Cardiac fibroblast (primary cell): ENCODE results near the gene TM4SF1.

Experiments
- DNase-seq, 2 donors: peaks; one replicate each; pipeline versions ENCODE4 v3.0.0 to v3.0.0-alpha.2; 2010; ENCODE audit warnings: low read depth in 2 of 2
- H3K4me3 ChIP-seq, 2 donors: replicated peaks in 1 of 2; 1 replicate in 1 of 2; 2 replicates in 1 of 2; pipeline ENCODE4 v1.5.1; 2011; ENCODE audit warnings: low read depth in 2 of 2, low read length in 2 of 2, mild to moderate bottlenecking in 2 of 2, moderate library complexity in 1 of 2
- TF ChIP-seq, protein P1 (sequence below): IDR thresholded peaks from one replicate; pipeline ENCODE4 v1.5.1; 2011; ENCODE audit warnings: low read depth, mild to moderate bottlenecking, low read length, inconsistent platforms

The TM4SF1 gene

DNA sequence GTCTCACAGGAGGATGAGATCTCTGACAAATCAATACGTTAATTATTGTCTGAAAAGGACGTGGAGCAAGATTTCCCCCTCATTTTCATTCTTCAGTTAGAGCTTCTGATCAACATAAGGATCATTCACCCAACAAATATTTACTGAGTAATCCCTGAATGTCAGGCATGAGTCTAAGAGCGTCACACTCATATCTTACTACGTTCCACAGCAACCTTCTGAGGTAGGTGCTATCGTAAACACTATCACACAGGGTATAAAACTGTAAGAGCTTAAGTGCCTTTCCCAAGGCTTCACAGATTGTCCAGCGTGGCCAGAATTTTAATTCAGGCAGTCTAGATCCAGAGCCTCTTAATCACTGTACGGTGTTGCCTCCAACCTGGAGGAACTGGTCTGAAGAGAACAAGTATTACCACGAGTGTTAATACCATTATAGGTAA lies 10.6 kb upstream of the TM4SF1 start:
- no peak overlapping the region for H3K4me3 ChIP-seq
- TF ChIP-seq, protein P1, sequence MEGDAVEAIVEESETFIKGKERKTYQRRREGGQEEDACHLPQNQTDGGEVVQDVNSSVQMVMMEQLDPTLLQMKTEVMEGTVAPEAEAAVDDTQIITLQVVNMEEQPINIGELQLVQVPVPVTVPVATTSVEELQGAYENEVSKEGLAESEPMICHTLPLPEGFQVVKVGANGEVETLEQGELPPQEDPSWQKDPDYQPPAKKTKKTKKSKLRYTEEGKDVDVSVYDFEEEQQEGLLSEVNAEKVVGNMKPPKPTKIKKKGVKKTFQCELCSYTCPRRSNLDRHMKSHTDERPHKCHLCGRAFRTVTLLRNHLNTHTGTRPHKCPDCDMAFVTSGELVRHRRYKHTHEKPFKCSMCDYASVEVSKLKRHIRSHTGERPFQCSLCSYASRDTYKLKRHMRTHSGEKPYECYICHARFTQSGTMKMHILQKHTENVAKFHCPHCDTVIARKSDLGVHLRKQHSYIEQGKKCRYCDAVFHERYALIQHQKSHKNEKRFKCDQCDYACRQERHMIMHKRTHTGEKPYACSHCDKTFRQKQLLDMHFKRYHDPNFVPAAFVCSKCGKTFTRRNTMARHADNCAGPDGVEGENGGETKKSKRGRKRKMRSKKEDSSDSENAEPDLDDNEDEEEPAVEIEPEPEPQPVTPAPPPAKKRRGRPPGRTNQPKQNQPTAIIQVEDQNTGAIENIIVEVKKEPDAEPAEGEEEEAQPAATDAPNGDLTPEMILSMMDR, result no peak
- DNase-seq, result peak; percentile 87 to 94

DNA sequence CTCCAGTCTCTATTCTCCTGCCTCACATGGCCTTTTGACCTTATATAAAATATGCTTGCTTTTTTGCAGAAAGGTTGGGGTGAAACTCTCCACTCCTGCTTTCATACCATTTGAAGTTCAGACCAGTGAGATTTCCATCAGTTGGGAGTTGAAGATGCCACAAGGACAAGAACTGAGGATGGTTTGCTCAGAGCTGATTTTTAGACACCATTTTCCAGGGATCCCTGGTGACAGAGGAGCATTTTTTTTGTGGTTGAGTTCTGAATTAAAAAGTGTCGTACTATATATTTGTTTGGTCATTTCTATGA lies 8.8 kb upstream of the TM4SF1 start:
- TF ChIP-seq, protein P1, result no peak
- no peak for DNase-seq
- H3K4me3 ChIP-seq, result no peak overlapping the region

DNA sequence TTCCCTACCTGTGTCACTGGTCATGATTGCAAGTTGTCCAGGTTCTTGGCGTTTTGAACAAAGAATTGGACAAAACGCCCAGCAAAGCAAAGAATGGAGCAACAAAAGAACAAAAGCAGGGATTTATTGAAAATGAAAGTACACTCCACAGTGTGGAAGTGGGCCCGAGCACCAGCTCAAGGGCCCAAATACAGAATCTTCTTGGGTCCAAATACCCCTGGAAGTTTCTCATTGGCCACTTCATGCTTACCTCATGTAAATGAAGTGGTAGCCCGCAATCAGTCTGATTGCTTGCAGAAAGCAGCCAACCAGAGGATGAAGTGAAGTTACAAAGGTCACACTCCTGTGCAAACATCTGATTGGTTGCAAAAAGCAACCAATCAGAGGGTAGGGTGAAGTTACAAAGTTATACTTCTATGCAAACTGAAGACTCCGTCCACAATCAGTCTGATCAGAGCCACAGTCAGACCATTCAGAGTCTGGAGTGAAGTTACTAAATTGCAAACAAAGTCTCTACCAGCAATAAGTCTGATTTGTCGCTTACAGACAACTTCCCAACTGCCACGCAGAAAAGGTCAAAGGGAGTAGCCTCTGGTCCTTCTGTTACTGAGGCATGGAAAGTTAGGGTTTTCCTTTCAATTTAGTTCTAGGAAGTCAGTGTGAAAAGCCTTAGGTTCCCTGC lies 8.3 kb upstream of the TM4SF1 start:
- no peak for DNase-seq
- H3K4me3 ChIP-seq, result no peak overlapping the region
- TF ChIP-seq, protein P1, result no peak

DNA sequence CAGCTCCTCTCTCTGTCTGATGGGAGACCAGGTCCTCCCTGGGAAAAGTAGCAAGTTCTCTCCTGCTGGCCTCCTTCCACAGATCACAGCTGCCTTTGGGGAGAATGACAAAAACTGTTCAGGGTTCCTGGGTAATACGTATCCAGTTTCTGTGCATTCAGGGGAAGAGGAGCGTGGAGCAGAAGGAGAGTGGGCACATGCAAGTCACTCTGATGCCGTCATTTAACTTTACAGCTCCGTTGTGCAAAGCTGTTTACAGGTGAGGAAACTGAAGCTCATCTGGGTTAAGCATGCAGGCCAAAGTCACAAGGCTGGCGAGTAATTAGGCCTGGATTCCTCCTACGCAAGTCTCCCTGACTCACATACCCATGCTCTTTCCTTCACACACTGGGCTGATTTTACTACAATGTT lies 7.5 kb upstream of the TM4SF1 start:
- peak; percentile 90 to 92 for DNase-seq
- TF ChIP-seq, protein P1, result no peak
- H3K4me3 ChIP-seq, result no peak overlapping the region

DNA sequence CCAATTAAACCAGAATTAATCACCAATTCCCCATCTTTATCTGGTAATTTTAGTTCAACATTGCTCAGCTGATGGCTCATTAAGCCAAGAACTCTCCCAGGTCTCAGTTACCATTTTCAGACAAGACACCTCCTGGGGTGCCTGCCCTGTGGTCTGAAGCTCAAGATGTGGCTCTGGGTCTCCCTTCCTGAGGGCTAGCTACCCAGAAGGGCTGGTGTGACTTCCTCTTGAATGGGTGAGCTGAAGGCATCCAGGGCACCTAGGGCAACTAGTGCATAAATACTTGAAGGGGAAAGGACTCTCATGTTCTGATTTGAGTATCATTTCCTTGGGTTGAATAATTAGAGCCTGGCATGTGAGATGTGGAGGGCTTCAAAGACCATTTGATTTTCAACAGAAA lies 6.7 kb upstream of the TM4SF1 start:
- no peak overlapping the region for H3K4me3 ChIP-seq
- DNase-seq, result no peak
- TF ChIP-seq, protein P1, result no peak

DNA sequence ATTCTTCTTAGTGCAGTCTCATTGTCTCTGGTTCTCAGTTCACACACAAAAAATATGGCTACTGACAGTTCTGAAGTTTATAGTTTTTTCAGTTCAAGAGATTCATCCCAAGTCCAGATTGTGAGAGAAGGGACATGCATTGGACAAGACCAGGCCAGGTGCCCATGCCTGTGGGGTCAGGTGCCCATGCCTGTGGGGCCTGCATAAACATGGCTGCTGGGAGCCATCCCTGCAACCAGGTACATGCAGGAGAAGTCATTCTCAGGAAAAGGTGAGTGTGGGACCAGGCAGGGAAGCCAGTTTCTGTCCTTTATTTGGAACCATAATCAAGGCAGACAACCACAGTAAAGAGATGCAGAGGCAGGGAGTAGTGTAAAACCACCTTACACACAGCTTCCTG lies 6.3 kb upstream of the TM4SF1 start:
- no peak overlapping the region for H3K4me3 ChIP-seq
- DNase-seq, result no peak
- TF ChIP-seq, protein P1, result no peak

DNA sequence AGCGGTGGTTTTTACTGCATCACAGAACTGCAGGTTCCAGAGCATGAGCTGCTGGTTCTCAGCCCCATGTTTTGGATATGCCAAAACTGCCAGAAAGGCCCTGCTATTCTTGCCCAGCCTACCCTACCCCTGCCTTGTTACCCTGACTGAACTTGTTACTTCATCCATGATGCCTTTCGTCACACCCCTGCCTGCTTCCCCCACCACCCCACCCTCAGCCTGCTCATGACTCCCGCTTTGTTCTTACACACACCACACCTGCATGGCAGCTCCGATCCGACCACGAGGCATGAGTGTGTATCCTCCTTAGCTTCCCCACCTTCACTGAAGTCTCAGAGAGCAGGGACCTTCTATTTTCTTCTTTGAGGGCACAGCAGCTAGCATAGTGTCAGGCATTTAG lies 5.1 kb upstream of the TM4SF1 start:
- H3K4me3 ChIP-seq, result no peak overlapping the region
- peak in 1 of 2 donors; percentile 58 for DNase-seq
- TF ChIP-seq, protein P1, result no peak
